AG10803 (cell line): Measurements from ENCODE around the gene NAV3.

Experiments
- DNase-seq: peaks from one replicate; pipeline ENCODE4 v3.0.0; 2010; ENCODE audit warnings: low read depth
- H3K4me3 ChIP-seq: 2 replicates; pipeline ENCODE4 v1.5.1; 2011; ENCODE audit warnings: mild to moderate bottlenecking, low read length, control low read depth
- TF ChIP-seq, protein P1 (sequence below): conservative IDR thresholded peaks from 2 replicates; pipeline ENCODE4 v1.5.1; 2011; ENCODE audit warnings: mild to moderate bottlenecking, low read length, control low read depth, inconsistent platforms

Gene NAV3

GRCh38 chr12:78260976-78261375, 430.3 kb downstream of the NAV3 start:
- TF ChIP-seq, protein P1, sequence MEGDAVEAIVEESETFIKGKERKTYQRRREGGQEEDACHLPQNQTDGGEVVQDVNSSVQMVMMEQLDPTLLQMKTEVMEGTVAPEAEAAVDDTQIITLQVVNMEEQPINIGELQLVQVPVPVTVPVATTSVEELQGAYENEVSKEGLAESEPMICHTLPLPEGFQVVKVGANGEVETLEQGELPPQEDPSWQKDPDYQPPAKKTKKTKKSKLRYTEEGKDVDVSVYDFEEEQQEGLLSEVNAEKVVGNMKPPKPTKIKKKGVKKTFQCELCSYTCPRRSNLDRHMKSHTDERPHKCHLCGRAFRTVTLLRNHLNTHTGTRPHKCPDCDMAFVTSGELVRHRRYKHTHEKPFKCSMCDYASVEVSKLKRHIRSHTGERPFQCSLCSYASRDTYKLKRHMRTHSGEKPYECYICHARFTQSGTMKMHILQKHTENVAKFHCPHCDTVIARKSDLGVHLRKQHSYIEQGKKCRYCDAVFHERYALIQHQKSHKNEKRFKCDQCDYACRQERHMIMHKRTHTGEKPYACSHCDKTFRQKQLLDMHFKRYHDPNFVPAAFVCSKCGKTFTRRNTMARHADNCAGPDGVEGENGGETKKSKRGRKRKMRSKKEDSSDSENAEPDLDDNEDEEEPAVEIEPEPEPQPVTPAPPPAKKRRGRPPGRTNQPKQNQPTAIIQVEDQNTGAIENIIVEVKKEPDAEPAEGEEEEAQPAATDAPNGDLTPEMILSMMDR: no peak
- H3K4me3 ChIP-seq: no peak overlapping the region
- DNase-seq: no peak

- no peak overlapping the region for H3K4me3 ChIP-seq
- no peak for DNase-seq
- TF ChIP-seq, protein P1: no peak
These were observed 431.2 kb downstream of the NAV3 start for GRCh38 chr12:78261901-78262300.
